ENCODE measurements around the gene P3H1.

DNA sequence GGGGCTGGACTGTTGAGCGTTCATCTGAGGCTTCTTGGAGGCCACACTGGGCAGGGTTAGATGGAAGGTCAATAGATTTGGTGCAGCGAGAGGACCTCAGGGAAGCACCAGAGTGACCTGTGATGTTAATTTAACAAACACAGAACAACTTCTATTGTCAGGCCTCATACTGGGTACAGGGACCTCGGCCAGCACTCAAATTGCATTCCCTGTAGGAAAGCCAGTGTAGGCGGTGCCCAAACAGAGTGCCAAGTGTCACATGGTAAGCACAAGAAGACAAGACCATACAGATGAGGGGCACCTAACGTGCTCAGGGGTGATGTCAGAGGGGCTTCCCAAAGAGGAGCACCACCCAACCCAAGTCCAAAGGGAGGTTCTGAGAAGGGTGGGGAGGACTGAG lies 19.3 kb upstream of the P3H1 start:
- TF ChIP-seq MEF2A (IDR thresholded peaks at IDR 0.05; ENCODE audit: borderline replicate concordance, low read depth) (no peak), EP300 (IDR thresholded peaks at IDR 0.05; ENCODE audit: borderline replicate concordance in 1 of 2, low read depth in 1 of 2, low read length in 1 of 2) (no peak), JUND (IDR thresholded peaks at IDR 0.05) (no peak), CTCF (IDR thresholded peaks at IDR 0.05) (no peak)

Measured in SK-N-SH (cell line).